ENCODE measurements around the gene ALDH1L1.

The ALDH1L1 gene

GRCh38 chr3:126146525-126147146 is 33.8 kb downstream of the ALDH1L1 start:
- TF ChIP-seq, protein P1, sequence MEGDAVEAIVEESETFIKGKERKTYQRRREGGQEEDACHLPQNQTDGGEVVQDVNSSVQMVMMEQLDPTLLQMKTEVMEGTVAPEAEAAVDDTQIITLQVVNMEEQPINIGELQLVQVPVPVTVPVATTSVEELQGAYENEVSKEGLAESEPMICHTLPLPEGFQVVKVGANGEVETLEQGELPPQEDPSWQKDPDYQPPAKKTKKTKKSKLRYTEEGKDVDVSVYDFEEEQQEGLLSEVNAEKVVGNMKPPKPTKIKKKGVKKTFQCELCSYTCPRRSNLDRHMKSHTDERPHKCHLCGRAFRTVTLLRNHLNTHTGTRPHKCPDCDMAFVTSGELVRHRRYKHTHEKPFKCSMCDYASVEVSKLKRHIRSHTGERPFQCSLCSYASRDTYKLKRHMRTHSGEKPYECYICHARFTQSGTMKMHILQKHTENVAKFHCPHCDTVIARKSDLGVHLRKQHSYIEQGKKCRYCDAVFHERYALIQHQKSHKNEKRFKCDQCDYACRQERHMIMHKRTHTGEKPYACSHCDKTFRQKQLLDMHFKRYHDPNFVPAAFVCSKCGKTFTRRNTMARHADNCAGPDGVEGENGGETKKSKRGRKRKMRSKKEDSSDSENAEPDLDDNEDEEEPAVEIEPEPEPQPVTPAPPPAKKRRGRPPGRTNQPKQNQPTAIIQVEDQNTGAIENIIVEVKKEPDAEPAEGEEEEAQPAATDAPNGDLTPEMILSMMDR (IDR thresholded peaks at IDR 0.05; ENCODE audit: low read length, missing control alignments) = no peak
- DNase-seq (ENCODE audit: low read depth) = no peak
- H3K4me3 ChIP-seq (replicated peaks; ENCODE audit: low read depth, low read length) = no peak overlapping the region

- H3K4me3 ChIP-seq (replicated peaks; ENCODE audit: low read depth, low read length) = no peak overlapping the region
- TF ChIP-seq, protein P1 (IDR thresholded peaks at IDR 0.05; ENCODE audit: low read length, missing control alignments) = no peak
- no peak for DNase-seq (ENCODE audit: low read depth)
Observed at GRCh38 chr3:126146034-126146433, 34.4 kb downstream of the ALDH1L1 start.

- no peak for DNase-seq (ENCODE audit: low read depth)
- TF ChIP-seq, protein P1 (IDR thresholded peaks at IDR 0.05; ENCODE audit: low read length, missing control alignments) = no peak
- H3K4me3 ChIP-seq (replicated peaks; ENCODE audit: low read depth, low read length) = no peak overlapping the region
Observed at GRCh38 chr3:126142652-126143051, 37.7 kb downstream of the ALDH1L1 start.

GRCh38 chr3:126137490-126138130 is 42.8 kb downstream of the ALDH1L1 start:
- DNase-seq (ENCODE audit: low read depth) = no peak
- TF ChIP-seq, protein P1 (IDR thresholded peaks at IDR 0.05; ENCODE audit: low read length, missing control alignments) = no peak

GRCh38 chr3:126136428-126137220 is 43.8 kb downstream of the ALDH1L1 start:
- DNase-seq (ENCODE audit: low read depth) = no peak

More at GRCh38 chr3:126137490-126138130, 42.8 kb downstream of the ALDH1L1 start:
- H3K4me3 ChIP-seq (replicated peaks; ENCODE audit: low read depth, low read length) = no peak overlapping the region

GRCh38 chr3:126135406-126136076 is 44.8 kb downstream of the ALDH1L1 start:
- TF ChIP-seq, protein P1 (IDR thresholded peaks at IDR 0.05; ENCODE audit: low read length, missing control alignments) = no peak
- no peak for DNase-seq (ENCODE audit: low read depth)
- no peak overlapping the region for H3K4me3 ChIP-seq (replicated peaks; ENCODE audit: low read depth, low read length)

More at GRCh38 chr3:126136428-126137220, 43.8 kb downstream of the ALDH1L1 start:
- H3K4me3 ChIP-seq (replicated peaks; ENCODE audit: low read depth, low read length) = no peak overlapping the region
- TF ChIP-seq, protein P1 (IDR thresholded peaks at IDR 0.05; ENCODE audit: low read length, missing control alignments) = no peak
